Measurements from ENCODE around the gene UTP25. TPM values are rescaled to one million over a fixed set of nuclear protein-coding genes. Genes with fewer than 3 reads are reported as not detected.

UTP25 gene
- total and polyA plus RNA-seq, 2 of the 4 experiments (the other 2 are of a cell fraction) = 7.1 to 17.4 TPM

DNA sequence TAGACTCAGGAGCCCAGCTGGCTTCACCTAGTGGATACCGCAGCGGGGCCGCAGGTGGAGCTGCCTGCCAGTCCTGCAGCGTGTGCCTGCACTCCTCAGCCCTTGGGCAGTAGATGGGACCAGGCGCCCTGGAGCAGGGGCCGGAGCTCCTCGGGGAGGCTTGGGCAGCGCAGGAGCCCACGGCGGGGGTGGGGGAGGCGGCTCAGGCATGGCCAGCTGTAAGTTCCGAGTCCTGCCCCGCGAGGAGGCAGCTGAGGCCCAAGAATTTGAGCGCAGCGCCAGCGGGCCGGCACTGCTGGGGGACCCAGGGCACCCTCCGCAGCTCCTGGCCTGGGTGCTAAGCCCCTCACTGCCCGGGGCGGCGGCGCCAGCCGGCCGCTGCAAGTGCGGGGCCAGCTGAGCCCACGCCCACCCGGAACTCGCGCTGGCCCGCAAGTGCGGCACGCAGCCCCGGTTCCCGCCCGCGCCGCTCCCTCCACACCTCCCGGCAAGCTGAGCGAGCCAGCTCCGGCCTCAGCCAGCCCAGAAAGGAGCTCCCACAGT lies 30.9 kb downstream of the UTP25 start:
- Histone ChIP-seq H3K4ac (ENCODE audit: low read depth, low read length) (no peak overlapping the region), H3K9me1 (ENCODE audit: insufficient read depth, low read length) (peaks cover 5% of the 10 kb centered on the region; the same call in 1 of the 2 replicates), H2BK120ac (ENCODE audit: low read depth, low read length) (no peak overlapping the region), H3K23ac (ENCODE audit: low read depth, low read length) (no peak overlapping the region), H3K18ac (ENCODE audit: low read depth, low read length) (no peak overlapping the region), H2AK5ac (ENCODE audit: low read depth, low read length) (no peak overlapping the region), H4K5ac (ENCODE audit: low read depth, low read length) (no peak overlapping the region), H3K4me1 (ENCODE audit: control insufficient read depth, insufficient read depth, low read length) (no peaks in the 10 kb centered on the region; the same call in 1 of the 2 replicates), H3K4me2 (ENCODE audit: low read depth, low read length) (no peak overlapping the region), H3K27ac (ENCODE audit: insufficient read depth, low read length) (no peak overlapping the region), H2BK5ac (ENCODE audit: low read depth, low read length, poor library complexity, severe bottlenecking) (no peak overlapping the region), H2AFZ (replicated peaks; ENCODE audit: low read length, poor library complexity) (no peak overlapping the region), H2BK15ac (ENCODE audit: low read depth, low read length) (no peak overlapping the region), H4K20me1 (ENCODE audit: insufficient read depth, low read length) (no peaks in the 10 kb centered on the region), H2BK20ac (ENCODE audit: low read depth, low read length) (no peak overlapping the region), H2AK9ac (replicated peaks; ENCODE audit: low read depth, low read length, poor library complexity) (no peak overlapping the region), H3K36me3 (ENCODE audit: control insufficient read depth, insufficient read depth, low read length) (peaks cover 6% of the 10 kb centered on the region), H3K9ac (ENCODE audit: low read depth, low read length) (no peak overlapping the region), H4K91ac (ENCODE audit: insufficient read depth, low read depth, low read length) (no peak overlapping the region), H3K9me3 (ENCODE audit: control insufficient read depth, insufficient read depth, low read length) (no peaks in the 10 kb centered on the region), H3K27me3 (ENCODE audit: control insufficient read depth, insufficient read depth, low read length) (peaks cover 2% of the 10 kb centered on the region), H3K4me3 (ENCODE audit: insufficient read depth, low read depth, low read length) (no peak overlapping the region), H3K56ac (ENCODE audit: extremely low read depth, insufficient read depth, low read length) (no peak overlapping the region), H3K14ac (replicated peaks; ENCODE audit: low read depth, low read length) (no peak overlapping the region), H4K8ac (ENCODE audit: low read depth in 2 of 2, low read length in 2 of 2) (no peak overlapping the region), H3K79me1 (ENCODE audit: low read depth in 1 of 2, low read length in 2 of 2) (0 out of 4 replicates have a peak, but pooled peaks cover 0 to 4% of the 10 kb centered on the region in 2 experiments)
- 98% methylated on average over 18 of the region's 41 CpGs; no CpG with 5 or more reads in 1 of the 2 experiments for WGBS, 2 experiments (ENCODE audit: extremely low coverage in 2 of 2, insufficient read length in 1 of 2)
- CTCF ChIA-PET = no interaction called here
- BruUV-seq (replicated peaks) = no TSS peak
- in situ Hi-C loops (cut with MboI; ENCODE audit: low sequenced_read_pairs) = loop anchor here (25.0 kb wide), 1 partner anchor 454 kb away; no protein-coding TSS in a partner anchor
- POLR2A ChIA-PET (ENCODE audit: unreplicated experiment) = no interaction called here
- TF ChIP-seq ELK1 (IDR thresholded peaks at IDR 0.05; ENCODE audit: borderline replicate concordance, low read depth, low read length) (no peak), CHD1 (IDR thresholded peaks at IDR 0.05; ENCODE audit: low read depth, low read length) (no peak), RAD21 (IDR thresholded peaks at IDR 0.05; ENCODE audit: low read length) (no peak)
- intact Hi-C loops (cut with micrococcal nuclease) = no loop called here
- no peak for ATAC-seq (ENCODE audit: low read depth)
- dilution Hi-C loops (cut with HindIII; ENCODE audit: low sequenced_read_pairs, unreplicated experiment) = no loop called here
- no peak for DNase-seq
